Activated naive CD4-positive, alpha-beta T cell (primary cell): ENCODE measurements around the gene DYNC2I2.

Experiments used
- DNase-seq, 4 experiments: peaks; one replicate each; lab custom pipeline; 2025; lab: John Stamatoyannopoulos, UW

Gene DYNC2I2

GRCh38 chr9:128636024-128636390 lies 20.6 kb downstream of the DYNC2I2 start:
- no peak for DNase-seq

- DNase-seq: no peak
Measured at GRCh38 chr9:128635266-128636023, 21.2 kb downstream of the DYNC2I2 start.

- DNase-seq: no peak
Measured at GRCh38 chr9:128634651-128635262, 21.9 kb downstream of the DYNC2I2 start.

- DNase-seq: no peak
Measured at GRCh38 chr9:128634111-128634510, 22.5 kb downstream of the DYNC2I2 start.

GRCh38 chr9:128633601-128634000 lies 23.0 kb downstream of the DYNC2I2 start:
- DNase-seq: no peak

GRCh38 chr9:128633057-128633456 lies 23.6 kb downstream of the DYNC2I2 start:
- DNase-seq: no peak

GRCh38 chr9:128632486-128632885 lies 24.2 kb downstream of the DYNC2I2 start:
- no peak for DNase-seq

GRCh38 chr9:128632066-128632465 lies 24.6 kb downstream of the DYNC2I2 start:
- no peak for DNase-seq

- no peak for DNase-seq
Measured at GRCh38 chr9:128631636-128632035, 25.0 kb downstream of the DYNC2I2 start.

- no peak for DNase-seq
Measured at GRCh38 chr9:128629852-128630545, 26.6 kb downstream of the DYNC2I2 start.

GRCh38 chr9:128629136-128629535 lies 27.5 kb downstream of the DYNC2I2 start:
- DNase-seq: no peak

- no peak for DNase-seq
Measured at GRCh38 chr9:128628471-128629048, 28.1 kb downstream of the DYNC2I2 start.

- DNase-seq: no peak
Measured at GRCh38 chr9:128627906-128628305, 28.7 kb downstream of the DYNC2I2 start.

GRCh38 chr9:128627127-128627715 lies 29.4 kb downstream of the DYNC2I2 start:
- DNase-seq: no peak

- no peak for DNase-seq
Measured at GRCh38 chr9:128626181-128626580, 30.5 kb downstream of the DYNC2I2 start.

GRCh38 chr9:128625391-128626146 lies 31.1 kb downstream of the DYNC2I2 start:
- DNase-seq: no peak

- DNase-seq: no peak
Measured at GRCh38 chr9:128624566-128624965, 32.1 kb downstream of the DYNC2I2 start.

GRCh38 chr9:128621730-128622455 lies 34.8 kb downstream of the DYNC2I2 start:
- DNase-seq: no peak

GRCh38 chr9:128619779-128620178 lies 36.9 kb downstream of the DYNC2I2 start:
- DNase-seq: no peak

- DNase-seq: no peak
Measured at GRCh38 chr9:128619127-128619526, 37.5 kb downstream of the DYNC2I2 start.

GRCh38 chr9:128617943-128618342 lies 38.7 kb downstream of the DYNC2I2 start:
- DNase-seq: no peak
